CD4-positive, CD25-positive, alpha-beta regulatory T cell (primary cell): ENCODE measurements around the gene SIX3. TPM values are rescaled to one million over a fixed set of nuclear protein-coding genes. Genes with fewer than 3 reads are reported as not detected.

ENCODE experiments used
- ATAC-seq, 2 donors: fragments of 150-1000 bp; cut with Tn5 transposase; one replicate each; pipeline ENCODE4 v1.10.0; 2021; ENCODE audit warnings: low read depth in 2 of 2, moderate number of reproducible peaks in 2 of 2, moderate library complexity in 1 of 2
- DNase-seq, 3 donors: peaks; one replicate each; pipeline versions ENCODE4 v3.0.0 to v3.0.0-alpha.2; 2012 to 2022; ENCODE audit warnings: mixed read lengths in 1 of 3
- H3K27ac ChIP-seq: one replicate; pipeline ENCODE4 v1.7.0; 2013; ENCODE audit warnings: mild to moderate bottlenecking, low read length; ENCODE audit not compliant: insufficient read depth, poor library complexity, severe bottlenecking
- H3K27me3 ChIP-seq: one replicate; pipeline ENCODE4 v1.7.0; 2013; ENCODE audit warnings: low read length; ENCODE audit not compliant: control insufficient read depth, insufficient read depth
- H3K36me3 ChIP-seq: one replicate; pipeline ENCODE4 v1.7.0; 2013; ENCODE audit warnings: mild to moderate bottlenecking, low read length, moderate library complexity; ENCODE audit not compliant: control insufficient read depth, insufficient read depth
- H3K4me1 ChIP-seq: 2 replicates; pipeline ENCODE4 v1.7.0; 2013; ENCODE audit warnings: mild to moderate bottlenecking, low read length; ENCODE audit not compliant: insufficient read depth, control insufficient read depth, poor library complexity, severe bottlenecking
- H3K4me3 ChIP-seq: one replicate; pipeline ENCODE4 v1.7.0; 2013; ENCODE audit warnings: low read depth, mild to moderate bottlenecking, low read length, moderate library complexity
- H3K9me3 ChIP-seq, 2 experiments: 1 replicate in 1 of 2; 2 replicates in 1 of 2; pipeline ENCODE4 v1.7.0; 2013; ENCODE audit warnings: low read length in 2 of 2, mild to moderate bottlenecking in 1 of 2, moderate library complexity in 1 of 2; ENCODE audit not compliant: control insufficient read depth in 2 of 2
- H3K27ac Mint-ChIP-seq, 3 donors: one replicate each; pipeline ENCODE4 v1.8.0; 2020 to 2022; ENCODE audit warnings: mild to moderate bottlenecking in 3 of 3, mixed read lengths in 3 of 3, moderate library complexity in 2 of 3
- H3K27me3 Mint-ChIP-seq: one replicate; pipeline ENCODE4 v1.8.0; 2022; ENCODE audit warnings: mild to moderate bottlenecking, mixed read lengths
- H3K36me3 Mint-ChIP-seq: one replicate; pipeline ENCODE4 v1.8.0; 2020; ENCODE audit warnings: mixed read lengths
- H3K4me1 Mint-ChIP-seq, 4 donors: one replicate each; pipeline ENCODE4 v1.8.0; 2020 to 2022; ENCODE audit warnings: mixed read lengths in 4 of 4, mild to moderate bottlenecking in 1 of 4
- H3K4me3 Mint-ChIP-seq, 4 donors: one replicate each; pipeline ENCODE4 v1.8.0; 2020 to 2022; ENCODE audit warnings: mild to moderate bottlenecking in 4 of 4, mixed read lengths in 4 of 4, moderate library complexity in 3 of 4
- H3K9me3 Mint-ChIP-seq, 7 donors: one replicate each; pipeline ENCODE4 v1.8.0; 2020 to 2022; ENCODE audit warnings: mixed read lengths in 7 of 7, mild to moderate bottlenecking in 3 of 7, moderate library complexity in 2 of 7
- polyA plus RNA-seq, 4 donors: library from polyadenylated mRNA; unstranded; fragments of 300-500 nt; fragmentation: Illumina TruSeq; gene quantifications; one replicate each; pipeline ENCODE4 v1.2.3, GENCODE V29; 2021
- total RNA-seq: library from RNA; stranded (reverse); gene quantifications from one replicate; pipeline ENCODE4 v1.2.3, GENCODE V29; 2022

SIX3 gene
- total and polyA plus RNA-seq, 5 donors from 2014 or later = not detected

DNA sequence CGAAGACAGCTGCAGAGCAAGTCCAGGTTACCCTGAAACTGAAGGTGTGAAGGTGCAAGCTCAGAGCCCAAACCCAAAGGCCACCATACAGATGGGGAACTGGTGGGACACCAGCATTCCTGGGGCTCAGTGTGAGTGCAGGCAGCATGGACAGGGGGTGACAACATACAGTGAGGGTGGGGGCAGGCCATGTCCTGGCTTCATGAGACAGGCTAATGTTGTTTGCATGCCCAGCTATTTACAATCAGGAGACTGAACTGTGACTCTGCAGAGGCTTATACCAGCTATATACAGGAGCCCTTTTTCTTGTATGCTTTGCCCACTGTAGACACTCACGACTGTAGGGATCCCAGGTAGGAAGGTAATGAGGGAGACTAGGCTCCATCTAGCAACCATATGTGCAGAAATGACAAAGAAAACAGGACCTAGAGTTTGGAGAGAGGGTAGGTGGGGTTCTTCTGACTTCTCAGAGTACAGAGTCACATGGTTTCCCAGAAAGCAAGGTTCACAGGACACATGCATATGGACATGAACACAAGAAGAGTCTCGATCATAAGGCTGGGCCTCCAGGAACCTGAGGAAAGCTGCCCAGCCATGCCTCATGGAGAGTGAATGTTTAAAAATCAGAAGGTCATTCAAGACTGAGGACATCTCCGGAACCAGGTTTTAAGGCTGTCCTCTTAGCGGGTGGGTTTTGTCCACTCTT, 26.4 kb downstream of the SIX3 start:
- H3K27ac ChIP-seq = no peak overlapping the region
- H3K27ac Mint-ChIP-seq = no peak overlapping the region
- H3K9me3 ChIP-seq = no peaks in the 10 kb centered on the region
- H3K9me3 Mint-ChIP-seq = no peaks in the 10 kb centered on the region
- no peak for DNase-seq
- H3K4me3 Mint-ChIP-seq = no peak overlapping the region
- H3K36me3 ChIP-seq = no peaks in the 10 kb centered on the region
- no peak overlapping the region for H3K4me3 ChIP-seq
- no peaks in the 10 kb centered on the region for H3K4me1 ChIP-seq
- H3K4me1 Mint-ChIP-seq = peaks cover 0 to under 1% (median 0%) of the 10 kb centered on the region in 4 donors
- H3K27me3 ChIP-seq = peaks cover 5% of the 10 kb centered on the region
- no peaks in the 10 kb centered on the region for H3K36me3 Mint-ChIP-seq
- ATAC-seq = no peak
- peaks cover 20% of the 10 kb centered on the region for H3K27me3 Mint-ChIP-seq

DNA sequence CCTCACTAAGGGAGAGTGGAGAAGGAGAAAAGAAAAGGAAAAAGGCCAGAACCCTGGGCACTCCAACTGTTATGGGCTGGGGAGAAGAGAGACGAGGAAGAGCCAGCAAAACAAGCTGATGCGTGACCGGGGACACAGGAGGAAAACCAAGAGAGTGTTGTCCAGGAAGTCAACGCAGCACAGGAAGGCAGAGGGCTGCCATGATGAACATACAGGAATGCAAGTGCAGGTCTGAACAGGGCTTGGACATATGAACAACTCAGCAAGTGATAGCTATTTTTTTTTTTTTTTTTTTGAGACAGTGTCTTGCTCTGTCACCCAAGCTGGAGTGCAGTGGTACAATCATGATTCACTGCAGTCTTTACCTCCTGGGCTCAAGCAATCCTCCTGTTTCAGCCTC, 28.4 kb downstream of the SIX3 start:
- Mint-ChIP-seq H3K9me3 (no peaks in the 10 kb centered on the region), H3K4me3 (no peak overlapping the region)

DNA sequence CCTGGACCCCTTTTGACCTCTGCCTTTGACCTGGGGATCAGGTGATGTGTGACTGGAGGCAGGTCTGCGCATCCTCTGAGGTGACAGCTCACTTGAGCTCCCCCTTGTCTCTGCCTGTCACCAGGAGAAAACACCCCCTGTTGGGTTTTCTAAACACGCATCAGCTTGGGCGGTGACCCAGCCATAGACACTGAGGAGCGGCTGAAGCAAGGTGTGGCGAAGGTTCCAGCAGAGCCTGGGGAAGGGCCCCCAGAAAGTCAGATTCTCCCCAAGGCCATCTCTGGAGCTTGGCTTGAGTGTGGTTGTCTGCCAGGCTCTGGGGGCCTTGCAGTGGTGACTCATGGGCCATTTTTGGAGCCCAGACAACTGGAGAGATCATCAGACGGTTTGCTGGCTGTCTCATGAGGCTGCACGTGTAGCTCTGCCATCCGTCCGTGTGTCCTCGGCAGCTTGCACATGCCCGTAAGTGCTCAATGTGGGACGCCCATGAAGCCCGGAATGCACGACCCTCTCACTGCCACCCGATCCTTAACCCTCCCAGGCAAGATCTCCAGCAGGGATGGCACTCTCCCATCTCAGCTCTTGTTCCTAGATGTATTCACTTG, 29.4 kb downstream of the SIX3 start:
- H3K4me3 ChIP-seq = no peak overlapping the region
- no peak overlapping the region for H3K4me3 Mint-ChIP-seq
- H3K27me3 Mint-ChIP-seq = peaks cover 11% of the 10 kb centered on the region
- no peak overlapping the region for H3K27ac ChIP-seq
- H3K4me1 ChIP-seq = no peaks in the 10 kb centered on the region
- H3K27ac Mint-ChIP-seq = no peak overlapping the region
- ATAC-seq = no peak
- no peaks in the 10 kb centered on the region for H3K9me3 ChIP-seq
- no peaks in the 10 kb centered on the region for H3K36me3 Mint-ChIP-seq
- no peaks in the 10 kb centered on the region for H3K27me3 ChIP-seq
- no peaks in the 10 kb centered on the region for H3K36me3 ChIP-seq
- H3K9me3 Mint-ChIP-seq = no peaks in the 10 kb centered on the region
- no peak for DNase-seq
- H3K4me1 Mint-ChIP-seq = peaks cover 0 to 6% (median 0%) of the 10 kb centered on the region in 4 donors

More for the DNA sequence above, 28.4 kb downstream of the SIX3 start:
- Histone ChIP-seq H3K36me3 (no peaks in the 10 kb centered on the region), H3K9me3 (no peaks in the 10 kb centered on the region), H3K4me3 (no peak overlapping the region), H3K27me3 (peaks cover 5% of the 10 kb centered on the region), H3K27ac (no peak overlapping the region), H3K4me1 (no peaks in the 10 kb centered on the region)
- Mint-ChIP-seq H3K27ac (no peak overlapping the region), H3K4me1 (peaks cover 0 to 6% (median 0%) of the 10 kb centered on the region in 4 donors), H3K27me3 (peaks cover 11% of the 10 kb centered on the region), H3K36me3 (no peaks in the 10 kb centered on the region)
- DNase-seq = no peak
- ATAC-seq = no peak

DNA sequence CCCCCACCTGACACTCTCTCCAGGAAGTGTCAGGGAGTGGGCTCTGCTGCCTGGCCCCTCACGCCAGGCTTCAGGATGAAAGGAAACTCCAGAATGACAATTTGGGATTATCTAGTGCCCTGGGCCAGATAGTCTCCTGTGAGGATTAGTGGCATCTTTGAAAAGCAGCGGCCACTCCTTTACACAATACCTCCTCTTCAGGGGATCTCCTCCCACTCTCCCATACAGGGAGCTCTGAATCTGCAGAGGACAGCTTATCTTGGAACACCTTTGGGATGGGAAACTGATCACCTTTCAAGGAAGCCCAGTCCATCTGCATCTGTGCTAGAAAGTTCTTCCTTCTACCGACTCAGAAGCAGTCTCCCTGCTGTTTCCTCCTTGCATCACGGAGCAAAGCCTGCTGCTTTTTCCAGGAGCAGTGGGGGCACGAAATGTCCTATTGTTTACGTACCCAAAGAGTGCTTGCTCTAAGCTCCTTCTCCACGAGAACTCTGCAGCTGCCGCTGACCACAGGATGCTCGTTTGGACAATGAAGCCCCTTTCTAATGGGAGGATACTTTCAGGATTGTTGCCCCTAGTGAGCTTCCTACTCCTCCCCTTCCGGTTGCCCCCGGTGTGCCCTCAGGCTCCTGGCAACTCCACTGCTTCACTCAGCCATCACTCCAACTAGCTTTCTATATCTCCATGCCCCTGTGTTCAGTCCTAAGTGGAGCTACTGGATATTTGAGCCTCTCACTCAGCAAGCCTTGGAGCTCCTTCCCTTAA, 31.5 kb downstream of the SIX3 start:
- DNase-seq (no peak), ATAC-seq (no peak)
- H3K4me1 Mint-ChIP-seq = peaks cover 0 to 6% (median 0%) of the 10 kb centered on the region in 4 donors
- no peaks in the 10 kb centered on the region for H3K9me3 Mint-ChIP-seq
- no peak overlapping the region for H3K4me3 ChIP-seq
- peak overlapping the region in 1 of 4 donors; percentile 35 for H3K4me3 Mint-ChIP-seq
- no peaks in the 10 kb centered on the region for H3K36me3 Mint-ChIP-seq
- peaks cover 11% of the 10 kb centered on the region for H3K27me3 Mint-ChIP-seq
- H3K27me3 ChIP-seq = no peaks in the 10 kb centered on the region
- no peaks in the 10 kb centered on the region for H3K4me1 ChIP-seq
- H3K27ac Mint-ChIP-seq = peak overlapping the region in 1 of 3 donors; percentile 60
- no peak overlapping the region for H3K27ac ChIP-seq
- no peaks in the 10 kb centered on the region for H3K9me3 ChIP-seq
- no peaks in the 10 kb centered on the region for H3K36me3 ChIP-seq

DNA sequence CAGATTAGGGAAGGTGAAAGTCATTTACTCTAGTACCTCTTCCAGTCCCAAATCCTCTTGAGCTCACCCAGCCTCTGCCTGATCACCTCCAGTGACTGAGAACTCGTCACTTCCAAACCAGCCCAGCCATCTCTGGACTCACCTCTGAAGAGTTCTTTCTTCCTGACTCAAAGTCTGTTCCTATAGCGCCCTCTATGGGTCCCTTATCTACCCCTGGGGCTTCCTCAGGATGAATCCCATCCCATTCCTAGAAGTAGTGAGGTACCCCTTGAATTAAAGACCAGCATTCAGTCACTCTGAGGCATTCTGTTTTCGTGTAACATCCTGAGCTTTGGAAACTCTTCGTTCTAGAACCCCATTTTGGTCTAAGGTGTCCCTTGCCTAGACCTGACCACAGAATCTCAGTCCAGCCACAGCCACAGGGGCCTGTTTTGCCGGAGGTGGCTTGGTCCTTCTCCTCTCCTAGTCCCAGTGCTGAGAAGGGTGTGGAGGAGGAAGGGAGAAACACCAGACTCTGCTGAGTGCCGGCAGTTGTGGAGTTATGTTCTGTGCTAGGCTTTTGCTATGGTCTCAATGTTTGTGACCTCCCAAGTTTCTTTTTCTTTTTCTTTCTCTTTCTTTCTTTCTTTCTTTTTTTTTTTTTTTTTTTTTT, 32.7 kb downstream of the SIX3 start:
- Mint-ChIP-seq H3K36me3 (no peaks in the 10 kb centered on the region), H3K9me3 (no peaks in the 10 kb centered on the region)
- no peaks in the 10 kb centered on the region for H3K9me3 ChIP-seq

DNA sequence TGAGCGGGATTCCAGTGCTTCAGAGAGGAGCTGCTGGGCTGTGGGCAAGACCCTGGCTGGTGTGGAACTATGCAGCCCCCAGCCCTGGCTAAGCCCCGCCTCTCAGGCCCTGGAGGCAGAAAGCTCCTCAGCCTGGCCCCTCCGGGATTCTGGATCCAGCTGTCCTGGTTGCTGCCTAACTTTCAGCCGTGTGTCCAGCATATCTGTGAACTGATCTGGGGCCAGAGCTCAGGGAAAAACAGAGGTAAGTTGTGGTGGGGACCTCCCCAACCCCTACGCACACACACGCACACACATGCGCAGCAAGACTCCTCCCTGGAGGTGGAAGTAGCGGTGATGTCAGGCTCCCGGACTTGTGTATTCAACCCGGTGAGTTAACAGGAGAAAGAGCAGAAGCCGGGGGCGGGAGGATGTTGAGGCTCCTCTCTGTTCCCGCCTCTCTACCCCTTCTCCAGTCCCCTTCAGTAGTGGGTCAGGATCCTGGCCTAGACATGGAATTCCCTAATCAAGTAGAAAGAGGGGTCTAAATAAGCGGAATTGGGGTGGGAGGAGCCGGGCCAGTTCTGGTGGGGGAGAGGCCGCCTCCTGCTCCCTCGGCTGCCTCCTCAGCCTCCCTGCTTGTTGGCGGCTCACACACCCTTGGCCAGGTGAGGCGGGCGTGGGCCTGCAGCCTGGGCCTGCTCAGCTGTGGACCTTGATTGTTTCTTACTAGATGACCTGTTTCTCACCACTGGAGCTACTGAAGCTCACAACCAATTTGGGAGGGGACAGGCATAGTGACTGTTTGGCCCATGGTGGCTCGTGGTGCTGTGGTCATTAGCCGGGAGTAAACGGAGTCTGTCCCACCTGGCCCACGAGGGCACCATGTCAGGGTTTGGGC, 34.3 kb downstream of the SIX3 start:
- H3K9me3 Mint-ChIP-seq = no peaks in the 10 kb centered on the region
- no peak overlapping the region for H3K27ac ChIP-seq
- ATAC-seq (no peak), DNase-seq (no peak)
- H3K4me3 Mint-ChIP-seq = no peak overlapping the region
- no peak overlapping the region for H3K4me3 ChIP-seq
- H3K36me3 ChIP-seq = no peaks in the 10 kb centered on the region
- no peaks in the 10 kb centered on the region for H3K9me3 ChIP-seq
- peaks cover 16% of the 10 kb centered on the region for H3K27me3 Mint-ChIP-seq
- H3K4me1 ChIP-seq = no peaks in the 10 kb centered on the region
- no peak overlapping the region for H3K27ac Mint-ChIP-seq
- peaks cover 0 to 6% (median 0%) of the 10 kb centered on the region in 4 donors for H3K4me1 Mint-ChIP-seq
- no peaks in the 10 kb centered on the region for H3K36me3 Mint-ChIP-seq
- H3K27me3 ChIP-seq = no peaks in the 10 kb centered on the region

More for the DNA sequence above, 32.7 kb downstream of the SIX3 start:
- Histone ChIP-seq H3K4me1 (no peaks in the 10 kb centered on the region), H3K36me3 (no peaks in the 10 kb centered on the region), H3K27ac (no peak overlapping the region), H3K4me3 (no peak overlapping the region), H3K27me3 (no peaks in the 10 kb centered on the region)
- Mint-ChIP-seq H3K4me3 (no peak overlapping the region), H3K27me3 (peaks cover 11% of the 10 kb centered on the region), H3K4me1 (peaks cover 0 to 6% (median 0%) of the 10 kb centered on the region in 4 donors), H3K27ac (peak overlapping the region in 1 of 3 donors; percentile 69)
- no peak for ATAC-seq
- peak in 1 of 3 donors; percentile 23 for DNase-seq

DNA sequence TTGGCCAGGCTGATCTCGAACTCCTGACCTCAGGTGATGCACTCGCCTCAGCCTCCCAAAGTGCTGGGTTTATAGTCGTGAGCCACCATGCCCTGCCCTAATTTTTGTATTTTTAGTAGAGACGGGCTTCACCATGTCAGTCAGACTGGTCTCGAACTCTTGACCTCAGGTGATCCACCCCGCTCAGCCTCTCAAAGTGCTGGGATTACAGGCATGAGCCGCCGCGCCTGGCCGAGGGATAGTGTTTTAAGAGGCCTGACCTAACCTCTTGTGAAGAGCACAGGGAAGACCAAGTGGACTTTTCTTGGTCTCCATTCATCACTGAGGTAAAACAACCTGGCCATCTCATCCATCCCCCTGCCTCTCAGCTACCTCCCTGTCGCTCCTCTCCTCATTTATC, 38.1 kb downstream of the SIX3 start:
- Histone ChIP-seq H3K4me3 (no peak overlapping the region), H3K9me3 (no peaks in the 10 kb centered on the region), H3K27me3 (peaks cover 4% of the 10 kb centered on the region), H3K36me3 (no peaks in the 10 kb centered on the region), H3K4me1 (no peaks in the 10 kb centered on the region), H3K27ac (no peak overlapping the region)
- ATAC-seq (no peak), DNase-seq (no peak)
- H3K36me3 Mint-ChIP-seq = no peaks in the 10 kb centered on the region
- H3K4me3 Mint-ChIP-seq = no peak overlapping the region
- peaks cover 0 to 4% (median 1%) of the 10 kb centered on the region in 4 donors for H3K4me1 Mint-ChIP-seq
- H3K9me3 Mint-ChIP-seq = no peaks in the 10 kb centered on the region
- peaks cover 24% of the 10 kb centered on the region for H3K27me3 Mint-ChIP-seq
- H3K27ac Mint-ChIP-seq = no peak overlapping the region
